Lung microvascular endothelial cell (primary cell): Measurements from ENCODE around the gene ZNF222. TPM values are rescaled to one million over a fixed set of nuclear protein-coding genes. Genes with fewer than 3 reads are reported as not detected.

Experiments
- DNase-seq, 2 donors: peaks; one replicate each; pipeline versions ENCODE4 v3.0.0 to v3.0.0-alpha.2; 2010; ENCODE audit warnings: low read depth in 2 of 2
- total RNA-seq: library from RNA; depleted of rRNA; stranded (reverse); fragments of >200 nt; gene quantifications from 2 replicates; pipeline ENCODE4 v1.2.1, GENCODE V29; 2014

ZNF222 gene
- total RNA-seq = 4.4 and 5.4 TPM in 2 replicates

DNA sequence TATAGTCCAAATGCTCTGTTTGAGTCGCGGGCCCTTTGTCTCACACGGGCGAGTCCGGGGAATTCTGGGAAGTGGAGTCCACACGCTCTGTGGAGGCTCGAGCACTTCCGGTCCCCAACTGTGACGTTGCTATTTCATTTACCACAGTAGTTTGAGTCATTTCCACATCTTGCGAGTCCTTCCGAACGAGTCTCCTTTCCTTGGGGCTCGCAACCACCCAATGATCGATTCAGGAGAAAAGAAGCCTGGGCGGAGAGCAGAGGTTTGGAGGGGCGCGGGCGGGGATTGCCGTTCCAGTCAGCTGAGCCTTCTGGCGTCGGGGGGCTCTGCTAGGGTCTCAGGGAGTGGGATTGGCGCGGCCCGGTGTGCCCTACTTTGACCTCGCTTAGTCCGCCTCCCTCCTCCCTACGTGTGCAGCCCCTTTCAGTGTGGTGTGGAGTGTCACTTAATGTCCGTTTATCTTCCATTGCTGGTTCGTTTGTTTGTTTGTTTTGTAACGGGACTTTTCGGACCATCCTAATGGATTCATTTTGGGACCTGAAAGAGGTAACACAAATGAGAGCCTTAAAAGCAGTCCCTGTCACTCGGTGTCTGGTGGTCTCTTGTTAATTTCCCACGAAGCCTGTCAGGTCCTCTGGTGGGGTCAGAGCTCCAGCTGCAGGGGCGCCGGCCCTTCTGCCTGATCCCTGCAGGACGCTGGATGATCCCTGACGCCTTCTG is at the start of gene ZNF222:
Gene ZNF222, plus strand, starts transcription at position 163 of the 720 bp plus-strand sequence. Its CDS starts 58 bp downstream, at position 221.
- peak; percentile 82 to 90 for DNase-seq

DNA sequence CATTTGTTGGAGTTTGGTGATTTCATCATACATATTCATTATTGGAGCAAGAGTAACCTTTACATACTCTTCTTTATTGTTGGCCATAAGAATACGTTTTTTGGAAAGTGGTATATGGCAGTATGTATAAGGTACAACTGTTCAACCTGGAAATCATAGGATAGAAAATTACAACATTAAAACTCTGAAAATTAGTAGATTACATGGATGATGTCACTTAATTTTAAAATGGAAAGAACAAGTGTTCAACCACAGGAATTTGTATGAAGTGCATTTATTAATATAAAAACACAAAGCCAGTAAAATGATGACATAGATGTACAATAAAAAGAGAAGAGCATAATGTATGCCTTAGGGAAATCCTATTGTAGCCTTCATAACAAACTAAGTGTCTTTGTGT is 48.4 kb upstream of the ZNF222 start:
- DNase-seq = no peak

DNA sequence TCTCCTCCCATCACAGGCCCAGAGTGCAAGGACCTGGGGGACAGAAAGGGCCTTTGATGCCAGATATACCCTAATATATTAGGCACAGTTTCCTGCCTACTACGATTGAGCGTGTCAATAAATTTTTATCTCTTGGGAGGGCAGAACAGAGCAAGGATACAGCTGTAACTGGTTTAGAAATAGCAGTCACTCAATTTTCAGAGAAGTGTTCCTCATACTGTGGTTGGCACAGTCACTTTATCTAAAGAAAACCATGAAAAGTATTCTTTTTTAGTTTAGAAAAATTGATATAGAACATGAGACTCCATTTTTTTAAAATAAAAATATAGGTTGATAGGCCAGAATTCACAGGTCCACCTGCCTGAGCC is 41.7 kb upstream of the ZNF222 start:
- DNase-seq = no peak

DNA sequence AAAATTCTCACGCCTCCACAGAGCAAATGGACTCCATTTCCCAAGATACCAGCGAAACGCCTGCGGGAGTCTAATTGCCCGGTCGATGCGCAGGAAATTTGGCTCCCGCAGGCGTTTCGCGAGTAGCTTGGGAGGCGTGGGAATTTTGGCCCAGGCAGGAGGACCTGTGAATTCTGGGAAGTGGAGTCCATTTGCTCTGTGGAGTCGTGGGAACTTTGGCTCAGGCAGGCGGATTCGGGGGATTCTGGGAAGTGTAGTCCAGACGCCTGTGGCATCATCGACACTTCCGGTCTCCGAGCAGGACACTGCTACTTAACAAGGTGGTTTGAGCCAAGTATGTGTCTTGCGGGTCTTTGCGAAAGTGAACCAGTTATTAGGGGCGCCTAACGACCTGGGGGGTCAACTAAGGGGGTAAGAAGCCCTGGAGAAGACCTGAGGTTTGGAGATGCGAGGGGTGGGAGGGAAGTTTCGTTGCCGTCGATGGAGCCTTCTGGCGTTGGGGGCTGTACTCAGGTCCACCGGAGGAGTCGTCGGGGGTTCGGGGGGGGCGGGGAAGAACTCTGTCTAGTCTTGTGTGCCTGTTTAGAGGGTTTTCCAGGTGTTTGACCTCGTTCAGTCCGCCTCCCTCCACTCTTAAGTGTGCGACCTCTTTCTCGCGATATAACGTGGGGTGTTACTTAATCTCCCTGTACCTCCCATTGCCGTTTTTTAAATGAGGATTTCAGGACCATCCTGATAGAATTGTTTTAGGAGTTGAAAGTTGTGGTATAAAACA is 41.1 kb upstream of the ZNF222 start, which contains the start of gene ZNF155:
Gene ZNF155, plus strand, starts transcription at position 277 of the 775 bp plus-strand sequence. CDS start 4,356 bp downstream, outside the sequence.
- DNase-seq = peak; percentile 95 to 97

DNA sequence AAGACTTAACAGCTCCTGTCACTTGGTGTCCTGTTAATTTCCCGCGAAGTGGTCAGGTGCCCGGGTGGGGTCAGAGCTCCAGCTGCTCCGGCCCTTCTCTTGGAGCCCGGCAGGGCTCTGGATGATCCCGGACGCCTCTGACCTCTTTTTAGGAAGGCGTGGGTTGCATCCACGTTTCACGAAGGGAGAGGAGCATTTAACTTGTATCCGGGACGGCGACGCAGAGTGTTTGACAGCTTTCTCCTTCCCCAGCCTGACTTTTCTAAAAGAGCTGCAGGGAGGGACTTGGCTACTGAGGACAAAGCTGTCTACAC is 40.5 kb upstream of the ZNF222 start:
- DNase-seq = no peak

DNA sequence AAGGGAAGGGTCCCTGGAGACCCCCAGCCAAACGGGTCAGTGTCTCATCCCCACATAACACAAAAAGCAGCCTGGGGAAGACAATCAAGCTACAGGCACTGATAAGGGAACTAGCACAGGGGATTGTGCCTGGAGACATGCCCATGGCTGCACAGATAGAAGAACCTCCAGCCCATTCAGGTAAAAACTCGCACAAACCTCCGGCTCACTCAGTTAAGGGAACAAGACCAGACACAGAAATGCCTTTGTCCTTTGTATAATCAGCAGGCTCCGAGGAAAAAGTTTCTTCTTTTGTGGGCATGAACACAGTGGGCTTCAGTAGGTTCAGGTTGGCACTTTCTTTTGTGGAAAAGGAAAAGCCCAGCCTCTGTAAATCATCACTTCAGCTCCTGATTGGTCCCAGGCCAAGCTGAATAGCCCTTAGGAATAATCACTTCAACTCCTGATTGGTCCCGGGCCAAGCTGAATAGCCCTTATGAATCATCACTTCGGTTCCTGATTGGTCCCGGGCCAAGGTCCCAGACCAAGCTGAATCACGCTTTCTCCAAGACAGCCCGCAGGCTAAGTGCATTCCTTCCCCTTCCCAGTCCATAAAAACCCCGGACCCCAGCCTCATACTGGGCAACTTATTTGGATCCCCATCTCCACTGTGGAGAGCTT is 27.4 kb upstream of the ZNF222 start:
- peak in 1 of 2 donors; percentile 16 for DNase-seq

DNA sequence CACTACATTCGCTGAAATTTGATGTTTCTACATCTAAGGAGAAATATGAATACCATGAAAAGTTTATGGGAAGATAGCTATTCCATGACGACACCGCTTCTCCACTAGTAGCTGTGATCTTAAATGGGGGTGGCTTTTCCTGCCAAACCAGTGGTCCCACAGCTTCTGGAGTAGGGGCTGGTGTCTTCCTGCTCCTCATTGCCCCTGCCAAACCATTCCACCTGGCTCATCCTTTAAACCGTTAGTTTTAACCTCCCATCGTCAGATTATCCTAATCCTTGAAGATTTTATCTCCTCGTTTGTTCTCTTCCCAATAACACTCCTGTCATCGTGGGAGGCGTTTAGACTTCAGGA is 23.0 kb upstream of the ZNF222 start:
- DNase-seq = no peak

DNA sequence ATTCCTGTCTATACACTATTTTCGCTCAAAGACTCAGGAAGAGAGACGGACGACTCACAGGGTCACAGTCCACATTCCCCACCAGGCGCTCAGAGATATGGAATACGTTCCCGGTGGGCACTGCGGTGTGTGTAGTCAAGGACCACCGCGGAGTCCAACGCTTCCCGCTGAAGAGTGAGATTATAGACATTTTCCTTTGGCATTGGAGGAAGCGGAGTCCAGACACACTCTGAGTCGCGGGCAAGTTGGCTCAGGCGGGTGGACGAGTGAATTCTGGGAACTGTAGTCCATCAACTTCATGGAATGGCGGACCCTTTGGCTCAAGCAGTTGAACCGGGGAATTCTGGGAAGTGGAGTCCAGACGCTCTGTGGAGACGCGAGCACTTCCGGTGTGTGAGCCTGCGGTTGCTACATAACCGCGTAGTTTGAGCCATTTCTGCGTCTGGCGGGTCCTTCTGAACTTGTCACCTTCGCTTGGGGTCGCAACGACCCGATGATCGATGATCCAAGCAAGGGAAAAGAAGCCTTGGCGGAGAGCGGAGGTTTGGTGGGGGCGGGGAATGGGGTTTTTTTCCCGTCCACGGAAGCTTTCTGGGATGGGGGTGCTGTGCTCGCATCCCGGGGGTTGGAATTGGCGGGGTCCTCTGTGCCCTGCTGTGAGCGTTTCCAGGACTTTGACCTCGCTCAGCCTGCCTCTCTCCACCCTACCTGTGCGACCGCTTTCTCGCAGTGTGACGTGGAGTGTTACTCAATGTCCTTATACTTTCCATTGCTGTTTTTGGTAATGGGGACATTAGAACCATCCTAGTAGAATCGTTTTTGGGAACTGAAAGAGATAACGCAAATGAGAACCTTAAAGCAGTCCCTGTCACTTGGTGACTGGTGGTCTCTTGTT is 22.4 kb upstream of the ZNF222 start, which contains the start of gene ZNF230:
Gene ZNF230, plus strand, starts transcription at position 392 of the 895 bp plus-strand sequence. CDS start 4,122 bp downstream, outside the sequence.
- DNase-seq = peak; percentile 94 to 96

DNA sequence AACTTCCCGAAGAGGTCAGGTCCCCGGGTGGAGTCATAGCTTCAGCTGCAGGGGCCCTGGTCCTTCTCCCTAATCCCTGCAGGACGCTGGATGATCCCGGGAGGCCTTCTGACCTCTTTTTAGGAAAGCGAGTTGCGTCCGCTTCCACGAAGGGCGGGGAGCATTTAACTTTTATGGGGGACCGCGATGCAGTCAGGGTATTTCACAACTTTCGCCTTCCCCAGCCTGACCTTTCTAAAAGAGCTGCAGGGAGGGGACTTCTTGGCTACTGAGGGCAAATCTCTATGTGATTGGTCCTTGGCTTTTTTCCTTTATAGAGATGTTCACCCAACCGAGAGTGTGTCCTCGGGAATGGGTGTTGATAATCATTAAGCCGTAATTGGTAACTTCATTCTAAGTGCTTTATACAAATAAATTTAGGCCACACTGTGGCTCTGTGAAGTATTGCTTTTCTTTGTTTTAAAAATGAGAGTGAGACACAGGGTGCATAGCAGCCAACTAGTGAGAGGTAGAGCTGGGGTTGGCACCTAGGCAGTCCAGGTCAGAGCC is 21.6 kb upstream of the ZNF222 start:
- peak; percentile 8 to 16 for DNase-seq

DNA sequence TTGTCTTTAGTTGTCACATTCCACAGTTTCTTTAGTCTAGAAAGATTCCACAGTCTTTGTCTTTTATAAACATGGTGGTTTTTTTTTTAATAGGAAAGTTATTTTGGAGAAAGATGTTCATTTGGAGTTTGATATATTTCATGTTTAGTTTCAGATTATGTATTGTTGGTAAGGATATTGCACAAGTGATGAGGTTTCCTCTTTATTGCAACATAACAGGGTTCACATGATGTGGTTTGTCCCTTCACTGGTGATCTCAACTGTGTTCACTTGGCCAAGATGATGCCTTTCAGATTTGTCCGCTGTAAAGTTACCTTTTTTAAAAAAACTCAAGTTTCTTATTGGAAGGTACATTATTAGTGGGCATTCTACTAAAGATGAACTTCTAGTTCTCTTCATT is 19.2 kb upstream of the ZNF222 start:
- no peak for DNase-seq

DNA sequence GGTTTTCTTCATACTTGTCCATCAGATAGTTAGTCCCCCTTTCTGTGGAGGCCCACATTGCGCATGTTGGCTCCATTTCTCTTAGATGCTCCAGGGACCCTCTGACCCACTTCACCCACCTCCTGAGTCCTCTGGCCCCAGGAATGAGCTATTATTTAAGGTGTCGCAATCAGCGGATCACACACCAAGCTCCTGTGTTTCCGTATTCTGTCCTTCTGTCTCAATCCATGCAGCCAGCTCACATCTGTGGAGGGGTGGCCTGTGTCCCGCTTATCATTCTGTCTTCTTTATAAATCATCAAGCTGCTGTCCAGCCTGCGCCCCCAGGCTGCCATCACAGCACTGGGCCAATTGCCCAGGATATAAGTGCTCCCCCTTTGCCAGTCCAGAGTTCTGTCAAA is 17.7 kb upstream of the ZNF222 start:
- no peak for DNase-seq

DNA sequence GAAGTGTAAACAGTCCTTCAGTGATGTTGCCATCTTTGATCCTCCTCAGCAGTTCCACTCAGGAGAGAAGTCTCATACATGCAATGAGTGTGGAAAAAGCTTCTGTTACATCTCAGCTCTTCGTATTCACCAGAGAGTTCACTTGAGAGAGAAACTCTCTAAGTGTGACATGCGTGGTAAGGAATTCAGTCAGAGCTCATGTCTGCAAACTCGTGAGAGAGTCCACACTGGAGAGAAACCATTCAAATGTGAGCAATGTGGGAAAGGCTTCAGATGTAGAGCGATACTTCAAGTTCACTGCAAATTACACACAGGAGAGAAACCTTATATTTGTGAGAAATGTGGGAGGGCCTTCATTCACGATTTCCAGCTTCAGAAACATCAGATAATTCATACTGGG is 14.7 kb upstream of the ZNF222 start:
- DNase-seq = no peak

DNA sequence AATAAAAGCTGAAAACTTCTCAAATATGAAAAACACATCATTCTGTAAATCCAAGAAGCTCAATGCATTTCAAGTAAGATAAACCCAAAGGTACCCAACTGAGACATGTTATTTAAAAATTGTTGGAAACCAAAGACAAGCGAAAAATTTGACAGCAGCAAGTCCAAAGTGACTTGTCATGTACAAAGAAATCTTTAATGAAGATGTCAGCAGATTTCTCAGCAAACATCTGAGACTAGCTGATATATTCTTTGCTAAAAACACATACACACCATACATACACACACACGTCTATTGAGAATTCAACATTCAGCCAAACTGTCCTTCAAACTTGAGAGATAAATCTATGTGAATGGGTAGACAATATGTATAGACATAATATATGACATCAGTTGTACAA is 5.7 kb upstream of the ZNF222 start:
- DNase-seq = no peak

DNA sequence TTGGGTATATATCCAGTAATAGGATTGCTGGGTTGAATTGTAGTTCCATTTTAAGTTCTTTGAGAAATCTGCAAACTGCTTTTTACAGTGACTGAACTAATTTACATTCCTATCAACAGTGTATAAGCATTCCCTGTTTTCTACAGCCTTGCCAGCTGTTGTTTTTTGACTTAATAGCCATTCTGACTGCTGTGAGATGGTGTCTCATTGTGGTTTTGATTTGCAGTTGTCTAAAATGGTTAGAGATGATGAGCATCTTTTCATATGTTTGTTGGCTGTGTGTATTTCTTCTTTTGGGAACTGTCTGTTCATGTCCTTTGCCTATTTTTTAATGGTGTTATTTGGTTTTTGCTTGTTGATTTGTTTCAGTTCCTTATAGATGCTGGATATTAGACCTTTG is 4.0 kb upstream of the ZNF222 start:
- no peak for DNase-seq

DNA sequence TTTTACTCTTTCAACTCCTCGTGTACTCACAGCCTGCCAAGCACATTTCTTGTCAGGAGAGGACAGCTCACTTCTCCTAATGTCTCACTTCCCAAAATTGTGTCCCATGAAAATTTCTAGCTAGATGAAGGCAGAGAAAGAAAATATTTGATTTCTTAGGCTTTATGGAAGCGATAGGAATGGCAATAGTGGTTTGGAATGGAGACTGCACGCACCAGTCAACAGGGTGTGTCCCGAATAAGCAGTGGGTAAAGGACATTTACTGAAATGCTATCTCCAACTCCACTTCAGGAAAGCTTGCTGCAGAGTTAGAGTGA is 321 bp upstream of the ZNF222 start:
- DNase-seq = no peak

DNA sequence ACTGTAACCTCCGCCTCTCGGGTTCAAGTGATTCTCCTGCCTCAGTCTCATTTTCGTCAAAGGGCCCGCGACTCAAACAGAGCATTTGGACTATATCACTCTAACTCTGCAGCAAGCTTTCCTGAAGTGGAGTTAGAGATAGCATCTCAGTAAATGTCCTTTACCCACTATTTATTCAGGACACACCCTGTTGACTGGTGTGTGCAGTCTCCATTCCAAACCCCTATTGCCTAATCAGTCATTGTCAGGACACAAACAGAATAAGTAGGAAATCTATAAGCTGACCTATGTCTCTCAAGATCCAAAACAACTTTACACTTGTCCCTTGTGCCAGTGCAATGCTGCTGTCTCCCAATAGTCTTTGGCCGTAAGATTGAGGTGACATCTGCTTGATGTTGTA is 1.4 kb downstream of the ZNF222 start:
- no peak for DNase-seq

DNA sequence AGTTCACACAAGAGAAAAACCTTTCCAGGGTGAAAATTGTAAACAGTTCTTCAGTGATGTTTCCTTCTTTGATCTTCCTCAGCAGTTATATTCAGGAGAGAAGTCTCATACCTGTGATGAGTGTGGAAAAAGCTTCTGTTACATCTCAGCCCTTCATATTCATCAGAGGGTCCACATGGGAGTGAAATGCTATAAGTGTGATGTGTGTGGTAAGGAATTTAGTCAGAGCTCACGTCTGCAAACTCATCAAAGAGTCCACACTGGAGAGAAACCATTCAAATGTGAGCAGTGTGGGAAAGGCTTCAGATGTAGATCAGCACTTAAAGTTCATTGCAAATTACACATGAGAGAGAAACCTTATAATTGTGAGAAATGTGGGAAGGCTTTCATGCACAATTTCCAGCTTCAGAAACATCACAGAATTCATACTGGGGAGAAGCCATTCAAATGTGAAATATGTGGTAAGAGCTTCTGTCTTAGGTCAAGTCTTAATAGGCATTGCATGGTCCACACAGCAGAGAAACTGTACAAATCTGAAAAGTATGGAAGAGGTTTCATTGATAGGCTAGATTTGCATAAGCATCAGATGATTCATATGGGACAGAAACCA is 6.9 kb downstream of the ZNF222 start:
- DNase-seq = no peak

DNA sequence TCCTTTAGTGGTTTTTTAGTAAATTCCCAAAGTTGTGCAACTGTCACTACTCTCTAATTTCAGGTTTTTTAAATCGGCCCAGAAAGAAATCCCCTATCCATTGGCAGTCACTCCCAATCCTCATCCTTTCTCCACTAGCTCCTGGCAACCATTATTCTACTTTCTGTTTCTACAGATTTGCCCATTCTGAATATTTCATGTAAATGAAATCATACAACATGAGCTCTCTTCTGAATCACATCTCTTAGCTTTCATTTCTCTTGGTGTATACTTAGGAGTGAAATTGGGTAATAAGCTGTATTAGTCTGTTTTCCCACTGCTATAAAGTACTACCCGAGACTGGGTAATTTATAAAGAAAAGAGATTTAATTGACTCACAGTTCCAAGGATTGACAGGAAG is 17.0 kb downstream of the ZNF222 start:
- no peak for DNase-seq

DNA sequence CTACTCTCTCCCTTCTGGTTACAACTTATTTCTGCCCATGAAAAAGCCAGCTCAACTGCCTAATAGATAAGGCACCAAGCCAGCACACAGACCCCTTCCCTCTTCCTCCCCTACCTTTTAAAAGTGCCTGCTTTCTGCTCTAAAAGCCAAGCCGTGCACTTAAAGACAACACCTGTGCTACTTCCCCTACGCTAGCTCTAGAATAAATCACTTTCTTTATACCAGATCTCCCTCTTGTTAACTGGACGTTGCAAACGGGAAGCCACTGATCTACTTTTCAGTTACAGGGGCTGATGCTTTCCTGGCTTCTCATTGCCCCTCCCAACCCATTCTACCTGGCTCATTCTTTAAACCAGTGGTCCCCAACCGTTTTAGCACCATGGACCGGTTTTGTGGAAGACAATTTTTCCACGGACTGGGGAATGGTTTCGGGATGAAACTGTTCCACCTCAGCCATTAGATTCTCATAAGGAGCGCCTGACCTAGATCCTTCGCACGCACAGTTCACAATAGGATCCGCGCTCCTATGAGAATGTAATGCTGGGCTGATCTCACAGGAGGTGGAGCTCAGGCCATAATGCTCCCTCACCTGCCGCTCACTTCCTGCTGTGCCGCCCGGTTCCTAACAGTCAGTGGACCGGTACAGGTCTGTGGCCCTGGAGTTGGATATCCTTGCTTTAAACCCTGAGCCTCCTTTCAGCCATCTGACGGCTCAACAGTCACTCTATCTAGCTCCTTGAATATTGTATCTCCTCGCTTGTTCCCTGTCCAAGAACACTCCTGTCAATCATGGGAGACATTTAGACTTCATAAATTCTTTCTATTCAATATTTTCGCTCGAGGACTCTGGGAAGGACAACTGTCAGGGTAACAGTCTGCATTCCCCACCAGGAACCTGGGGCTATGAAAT is 25.8 kb downstream of the ZNF222 start:
- DNase-seq = peak; percentile 7 to 8
